ENCODE results near the gene PDE7B. TPM values are rescaled to one million over a fixed set of nuclear protein-coding genes. Genes with fewer than 3 reads are reported as not detected.

PDE7B gene
- total and polyA plus RNA-seq, 2 donors (not counting 1 experiment from before 2014, with no cell fraction given): 7.9 to 21.5 TPM

- TF ChIP-seq CTCF (conservative IDR thresholded peaks at IDR 0.05 in 1 of 2, IDR thresholded peaks at IDR 0.05 in 1 of 2; ENCODE audit: low read depth in 1 of 2, low read length in 2 of 2) (no peak), EZH2 (IDR thresholded peaks at IDR 0.05; ENCODE audit: low read length, missing control alignments) (no peak)
- Histone ChIP-seq H3K9me3 (ENCODE audit: control insufficient read depth, insufficient read depth, low read depth, low read length) (no peaks in the 10 kb centered on the region), H3K4me2 (ENCODE audit: extremely low read depth, insufficient read depth, low read length) (no peak overlapping the region), H3K4me3 (replicated peaks in 1 of 4; ENCODE audit: control extremely low read depth in 1 of 4, insufficient read depth in 1 of 4, low read depth in 3 of 4, low read length in 4 of 4) (no peak overlapping the region), H3K79me2 (ENCODE audit: control insufficient read depth, insufficient read depth, low read length) (no peaks in the 10 kb centered on the region), H3K4me1 (ENCODE audit: control insufficient read depth, extremely low read depth, insufficient read depth, low read length) (no peaks in the 10 kb centered on the region), H3K27me3 (ENCODE audit: control insufficient read depth, insufficient read depth, low read length) (no peaks in the 10 kb centered on the region), H3K27ac (ENCODE audit: insufficient read depth, low read length) (no peak overlapping the region), H3K9ac (ENCODE audit: insufficient read depth, low read length) (no peak overlapping the region), H2AFZ (ENCODE audit: low read length) (no peak overlapping the region), H3K36me3 (ENCODE audit: control insufficient read depth, insufficient read depth, low read length) (peaks cover 4% of the 10 kb centered on the region), H4K20me1 (ENCODE audit: control insufficient read depth, extremely low read depth, insufficient read depth, low read length) (no peaks in the 10 kb centered on the region)
- no peak for DNase-seq (ENCODE audit: low read depth in 2 of 2)
These were observed 306.2 kb downstream of the PDE7B start for GRCh38 chr6:136157743-136158142.

GRCh38 chr6:136158387-136158821 lies 306.9 kb downstream of the PDE7B start:
- Histone ChIP-seq H3K79me2 (ENCODE audit: control insufficient read depth, insufficient read depth, low read length) (no peaks in the 10 kb centered on the region), H3K4me1 (ENCODE audit: control insufficient read depth, extremely low read depth, insufficient read depth, low read length) (no peaks in the 10 kb centered on the region), H3K36me3 (ENCODE audit: control insufficient read depth, insufficient read depth, low read length) (peaks cover 4% of the 10 kb centered on the region), H4K20me1 (ENCODE audit: control insufficient read depth, extremely low read depth, insufficient read depth, low read length) (no peaks in the 10 kb centered on the region), H3K27ac (ENCODE audit: insufficient read depth, low read length) (no peak overlapping the region), H3K9ac (ENCODE audit: insufficient read depth, low read length) (no peak overlapping the region), H3K9me3 (ENCODE audit: control insufficient read depth, insufficient read depth, low read depth, low read length) (no peaks in the 10 kb centered on the region), H3K27me3 (ENCODE audit: control insufficient read depth, insufficient read depth, low read length) (no peaks in the 10 kb centered on the region), H3K4me2 (ENCODE audit: extremely low read depth, insufficient read depth, low read length) (no peak overlapping the region), H3K4me3 (replicated peaks in 1 of 4; ENCODE audit: control extremely low read depth in 1 of 4, insufficient read depth in 1 of 4, low read depth in 3 of 4, low read length in 4 of 4) (no peak overlapping the region), H2AFZ (ENCODE audit: low read length) (no peak overlapping the region)
- DNase-seq (ENCODE audit: low read depth in 2 of 2): peak in 1 of 2 donors; percentile 57
- TF ChIP-seq EZH2 (IDR thresholded peaks at IDR 0.05; ENCODE audit: low read length, missing control alignments) (no peak), CTCF (conservative IDR thresholded peaks at IDR 0.05 in 1 of 2, IDR thresholded peaks at IDR 0.05 in 1 of 2; ENCODE audit: low read depth in 1 of 2, low read length in 2 of 2) (peak in 1 of 2 donors; percentile 6)

GRCh38 chr6:136158971-136159370 lies 307.5 kb downstream of the PDE7B start:
- H4K20me1 ChIP-seq (ENCODE audit: control insufficient read depth, extremely low read depth, insufficient read depth, low read length): no peaks in the 10 kb centered on the region
- H2AFZ ChIP-seq (ENCODE audit: low read length): no peak overlapping the region
- no peak overlapping the region for H3K4me3 ChIP-seq (replicated peaks in 1 of 4; ENCODE audit: control extremely low read depth in 1 of 4, insufficient read depth in 1 of 4, low read depth in 3 of 4, low read length in 4 of 4)
- H3K4me2 ChIP-seq (ENCODE audit: extremely low read depth, insufficient read depth, low read length): no peak overlapping the region
- no peak for DNase-seq (ENCODE audit: low read depth in 2 of 2)
- TF ChIP-seq CTCF (conservative IDR thresholded peaks at IDR 0.05 in 1 of 2, IDR thresholded peaks at IDR 0.05 in 1 of 2; ENCODE audit: low read depth in 1 of 2, low read length in 2 of 2) (no peak), EZH2 (IDR thresholded peaks at IDR 0.05; ENCODE audit: low read length, missing control alignments) (no peak)
- no peaks in the 10 kb centered on the region for H3K27me3 ChIP-seq (ENCODE audit: control insufficient read depth, insufficient read depth, low read length)
- H3K27ac ChIP-seq (ENCODE audit: insufficient read depth, low read length): no peak overlapping the region
- no peaks in the 10 kb centered on the region for H3K4me1 ChIP-seq (ENCODE audit: control insufficient read depth, extremely low read depth, insufficient read depth, low read length)
- no peaks in the 10 kb centered on the region for H3K79me2 ChIP-seq (ENCODE audit: control insufficient read depth, insufficient read depth, low read length)
- H3K36me3 ChIP-seq (ENCODE audit: control insufficient read depth, insufficient read depth, low read length): peaks cover 2% of the 10 kb centered on the region
- H3K9ac ChIP-seq (ENCODE audit: insufficient read depth, low read length): no peak overlapping the region
- no peaks in the 10 kb centered on the region for H3K9me3 ChIP-seq (ENCODE audit: control insufficient read depth, insufficient read depth, low read depth, low read length)

Data from fibroblast of lung (primary cell).